Naive thymus-derived CD4-positive, alpha-beta T cell (primary cell): Measurements from ENCODE around the gene TAGLN. TPM values are rescaled to one million over a fixed set of nuclear protein-coding genes. Genes with fewer than 3 reads are reported as not detected.

Source experiments
- ATAC-seq: fragments of 150-1000 bp; cut with Tn5 transposase; 2 replicates; pipeline ENCODE4 v1.10.0; 2021; ENCODE audit warnings: mild to moderate bottlenecking, moderate library complexity
- CTCF ChIA-PET: fragments of 350-600 bp; sonication (Branson Sonifier 250); formaldehyde crosslinking; loops from one replicate; lab custom pipeline; 2021; ENCODE audit warnings: antibody characterized with exemption; lab: Charles Lee
- POLR2A ChIA-PET: fragments of 350-600 bp; sonication (Branson Sonifier 250); formaldehyde crosslinking; loops from one replicate; lab custom pipeline; 2021; ENCODE audit warnings: antibody characterized with exemption, inconsistent platforms; lab: Charles Lee
- DNase-seq, 9 donors: peaks; one replicate each; pipeline versions ENCODE4 v3.0.0 to v3.0.0-alpha.2; 2020 to 2022; ENCODE audit warnings: mixed read lengths in 1 of 9
- H3K27ac ChIP-seq: one replicate; pipeline ENCODE4 v1.7.0; 2013; ENCODE audit warnings: mild to moderate bottlenecking, low read depth, low read length, moderate library complexity
- H3K27me3 ChIP-seq, 2 donors: one replicate each; pipeline ENCODE4 v1.7.0; 2013; ENCODE audit warnings: low read length in 2 of 2, mild to moderate bottlenecking in 2 of 2, moderate library complexity in 2 of 2; ENCODE audit not compliant: control insufficient read depth in 2 of 2, insufficient read depth in 2 of 2
- H3K36me3 ChIP-seq, 3 experiments: 1 replicate in 2 of 3; 2 replicates in 1 of 3; pipeline ENCODE4 v1.7.0; 2013; ENCODE audit warnings: low read length in 3 of 3, mild to moderate bottlenecking in 3 of 3, moderate library complexity in 1 of 3; ENCODE audit not compliant: insufficient read depth in 3 of 3, control insufficient read depth in 2 of 3
- H3K4me1 ChIP-seq, 2 donors: one replicate each; pipeline ENCODE4 v1.7.0; 2013; ENCODE audit warnings: low read length in 2 of 2, mild to moderate bottlenecking in 2 of 2, moderate library complexity in 1 of 2; ENCODE audit not compliant: control insufficient read depth in 2 of 2, insufficient read depth in 2 of 2
- H3K4me3 ChIP-seq: 2 replicates; pipeline ENCODE4 v1.7.0; 2013; ENCODE audit warnings: mild to moderate bottlenecking, low read length
- H3K9me3 ChIP-seq, 3 experiments: 1 replicate in 2 of 3; 2 replicates in 1 of 3; pipeline ENCODE4 v1.7.0; 2013; ENCODE audit warnings: low read length in 3 of 3; ENCODE audit not compliant: control insufficient read depth in 2 of 3
- H3K27ac Mint-ChIP-seq, 9 donors: one replicate each; pipeline ENCODE4 v1.8.0; 2020 to 2022; ENCODE audit warnings: mixed read lengths in 9 of 9, mild to moderate bottlenecking in 8 of 9, moderate library complexity in 5 of 9, inconsistent platforms in 2 of 9
- H3K27me3 Mint-ChIP-seq, 5 donors: one replicate each; pipeline ENCODE4 v1.8.0; 2021 to 2022; ENCODE audit warnings: mixed read lengths in 5 of 5, mild to moderate bottlenecking in 1 of 5
- H3K36me3 Mint-ChIP-seq, 5 donors: one replicate each; pipeline ENCODE4 v1.8.0; 2020 to 2022; ENCODE audit warnings: mixed read lengths in 5 of 5, mild to moderate bottlenecking in 3 of 5, inconsistent platforms in 1 of 5
- H3K4me1 Mint-ChIP-seq, 7 donors: one replicate each; pipeline ENCODE4 v1.8.0; 2020 to 2022; ENCODE audit warnings: mixed read lengths in 7 of 7, mild to moderate bottlenecking in 3 of 7, inconsistent platforms in 1 of 7
- H3K4me3 Mint-ChIP-seq, 10 donors: one replicate each; pipeline ENCODE4 v1.8.0; 2020 to 2022; ENCODE audit warnings: mild to moderate bottlenecking in 10 of 10, mixed read lengths in 10 of 10, moderate library complexity in 6 of 10, inconsistent platforms in 2 of 10
- H3K9me3 Mint-ChIP-seq, 11 donors: one replicate each; pipeline ENCODE4 v1.8.0; 2020 to 2022; ENCODE audit warnings: mixed read lengths in 11 of 11, mild to moderate bottlenecking in 4 of 11, inconsistent platforms in 1 of 11, moderate library complexity in 1 of 11
- intact Hi-C, 2 donors: fragments of 100-400 bp; cut with micrococcal nuclease; formaldehyde crosslinking; loops; one replicate each; pipeline ENCODE4 v1.15.1; 2023
- polyA plus RNA-seq, 2 donors: library from polyadenylated mRNA; unstranded; fragments of 300-500 nt; fragmentation: Illumina TruSeq; gene quantifications; one replicate each; pipeline ENCODE4 v1.2.3, GENCODE V29; 2021
- total RNA-seq, 6 experiments: library from RNA in 5 of 6; stranded (reverse) in 5 of 6; gene quantifications; 1 replicate in 5 of 6; 2 replicates in 1 of 6; pipeline ENCODE4 v1.2.3 and lab custom pipeline; 2021 to 2026

TAGLN gene
- total and polyA plus RNA-seq, 7 experiments from 2014 or later: 0.32 to 28.0 (median 13.7) TPM

DNA sequence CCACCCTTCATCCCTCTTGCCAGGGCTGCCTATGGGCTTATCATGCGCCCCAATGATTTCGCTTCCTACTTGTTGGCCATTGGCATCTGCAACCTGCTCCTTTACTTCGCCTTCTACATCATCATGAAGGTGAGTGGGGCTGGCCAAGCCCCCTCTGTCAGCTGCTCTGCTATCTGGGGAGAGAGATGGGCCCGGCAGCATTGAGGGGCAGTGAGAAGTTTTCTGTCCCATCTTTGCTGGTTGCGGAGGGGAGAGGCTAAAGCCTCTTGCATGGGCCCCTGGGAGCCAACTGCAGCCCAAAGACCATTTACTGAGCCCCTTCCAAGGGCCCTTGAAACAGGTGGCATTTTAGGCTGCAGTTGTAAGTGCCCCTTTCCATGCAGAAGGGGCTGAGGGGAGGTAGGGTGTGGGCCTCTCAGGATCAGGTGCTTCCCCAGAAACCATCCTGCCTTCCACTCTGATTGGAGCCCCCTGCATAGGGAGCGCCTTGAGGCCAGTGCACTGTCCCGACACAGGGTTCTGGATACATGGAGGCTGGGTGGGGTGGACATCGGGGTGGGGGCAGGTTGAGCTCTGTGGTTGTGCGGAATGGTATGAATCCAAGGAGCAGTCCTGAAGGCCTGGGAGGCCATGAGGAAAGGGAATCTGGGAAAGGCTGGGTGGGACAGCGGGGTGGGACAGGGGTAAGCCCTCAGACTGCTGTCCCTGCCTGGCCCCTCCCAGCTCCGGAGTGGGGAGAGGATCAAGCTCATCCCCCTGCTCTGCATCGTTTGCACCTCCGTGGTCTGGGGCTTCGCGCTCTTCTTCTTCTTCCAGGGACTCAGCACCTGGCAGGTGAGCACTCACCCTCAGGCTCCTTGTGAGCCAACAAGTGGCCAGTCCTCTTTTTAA lies 5.8 kb upstream of the TAGLN start:
- ChIA-PET CTCF (no interaction called here), POLR2A (interaction anchor here (0.6 to 1.5 kb wide), 2 partner anchors 14 to 660 kb away, joined by 3 to 4 read pairs; no protein-coding TSS in a partner anchor)
- no peaks in the 10 kb centered on the region for H3K9me3 Mint-ChIP-seq
- no peaks in the 10 kb centered on the region for H3K27me3 Mint-ChIP-seq
- Histone ChIP-seq H3K27ac (no peak overlapping the region), H3K27me3 (no peaks in the 10 kb centered on the region), H3K4me1 (no peaks in the 10 kb centered on the region), H3K36me3 (peaks cover 0 to 47% (median 3%) of the 10 kb centered on the region in 3 experiments), H3K4me3 (no peak overlapping the region), H3K9me3 (no peaks in the 10 kb centered on the region)
- intact Hi-C loops: no loop called here
- DNase-seq: no peak
- peak overlapping the region in 7 of 9 donors; percentile 32 to 74 (median 55) for H3K27ac Mint-ChIP-seq
- H3K36me3 Mint-ChIP-seq: peaks cover 0 to 4% (median 0%) of the 10 kb centered on the region in 5 donors
- peaks cover 3 to 12% (median 9%) of the 10 kb centered on the region in 7 donors for H3K4me1 Mint-ChIP-seq
- no peak for ATAC-seq
- no peak overlapping the region for H3K4me3 Mint-ChIP-seq

DNA sequence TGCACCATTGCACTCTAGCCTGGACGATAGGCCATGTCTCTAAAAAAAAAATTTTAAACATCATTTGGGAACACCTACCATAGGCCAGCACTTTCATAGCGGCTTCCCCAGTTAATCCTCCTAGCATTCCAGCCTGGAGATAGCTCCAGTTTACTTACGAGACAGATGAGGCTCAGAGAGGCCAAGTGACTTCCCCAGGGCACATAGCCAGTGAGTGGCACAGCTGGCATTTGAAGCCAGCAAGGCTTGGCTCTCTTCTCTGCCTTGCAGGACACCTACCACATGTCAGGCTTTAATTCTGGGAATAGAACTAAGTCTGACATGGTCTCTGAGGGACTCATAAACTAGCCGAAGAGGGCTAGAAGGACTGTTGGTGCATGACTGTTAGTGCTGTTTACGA lies 4.9 kb upstream of the TAGLN start:
- H3K36me3 ChIP-seq: peaks cover 0 to 40% (median 0%) of the 10 kb centered on the region in 3 experiments
- peaks cover 0 to 4% (median 0%) of the 10 kb centered on the region in 5 donors for H3K36me3 Mint-ChIP-seq
- POLR2A ChIA-PET: interaction anchor here (1.5 kb wide), 1 partner anchor 15 kb away, joined by 3 read pairs; no protein-coding TSS in a partner anchor
- DNase-seq (no peak), ATAC-seq (no peak)
- CTCF ChIA-PET: interaction anchor here (0.6 kb wide), 1 partner anchor 16 kb away, joined by 5 read pairs; the partner anchor contains the start of gene SIDT2
- no peak overlapping the region for H3K27ac ChIP-seq
- no peaks in the 10 kb centered on the region for H3K27me3 Mint-ChIP-seq
- intact Hi-C loops: no loop called here
- H3K9me3 Mint-ChIP-seq: no peaks in the 10 kb centered on the region
- no peaks in the 10 kb centered on the region for H3K27me3 ChIP-seq
- no peaks in the 10 kb centered on the region for H3K9me3 ChIP-seq
- no peak overlapping the region for H3K4me3 ChIP-seq
- no peaks in the 10 kb centered on the region for H3K4me1 ChIP-seq
- H3K4me3 Mint-ChIP-seq: no peak overlapping the region
- peaks cover 3 to 13% (median 10%) of the 10 kb centered on the region in 7 donors for H3K4me1 Mint-ChIP-seq
- H3K27ac Mint-ChIP-seq: peak overlapping the region in 3 of 9 donors; percentile 21 to 32 (median 28)

DNA sequence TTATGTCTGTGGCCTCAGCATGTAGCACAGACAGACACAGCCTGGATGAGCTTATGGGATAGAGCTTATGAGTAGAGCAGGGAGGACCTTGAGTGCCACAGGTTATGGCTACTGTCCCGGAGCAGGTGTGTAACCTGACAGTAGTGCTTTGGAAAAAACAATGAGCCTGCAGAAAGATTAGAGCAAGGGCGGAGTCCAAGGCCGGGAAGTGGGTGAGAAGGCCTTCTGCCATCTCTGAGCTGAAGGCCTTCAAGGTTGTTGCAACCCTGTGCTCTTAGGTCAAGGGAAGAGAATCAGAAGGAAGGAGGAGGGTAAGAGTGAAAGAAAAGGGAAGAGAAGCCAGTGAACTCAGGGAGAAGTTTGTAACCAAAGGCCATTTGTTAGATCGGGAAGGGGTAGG lies 3.9 kb upstream of the TAGLN start:
- ATAC-seq: no peak

DNA sequence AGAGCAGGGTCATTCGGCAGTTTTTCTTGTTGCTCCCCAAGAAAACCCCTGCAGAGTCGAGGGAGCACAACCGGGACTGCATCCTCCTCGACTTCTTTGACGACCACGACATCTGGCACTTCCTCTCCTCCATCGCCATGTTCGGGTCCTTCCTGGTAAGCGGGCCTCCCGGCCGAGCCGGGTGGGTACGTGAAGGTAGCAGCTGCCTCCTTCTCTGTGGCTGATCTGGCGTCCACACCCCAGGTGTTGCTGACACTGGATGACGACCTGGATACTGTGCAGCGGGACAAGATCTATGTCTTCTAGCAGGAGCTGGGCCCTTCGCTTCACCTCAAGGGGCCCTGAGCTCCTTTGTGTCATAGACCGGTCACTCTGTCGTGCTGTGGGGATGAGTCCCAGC lies 3.4 kb upstream of the TAGLN start:
- Mint-ChIP-seq H3K9me3 (no peaks in the 10 kb centered on the region), H3K27me3 (no peaks in the 10 kb centered on the region), H3K27ac (peak overlapping the region in 5 of 9 donors; percentile 65 to 84 (median 70)), H3K36me3 (peaks cover 0 to 4% (median 0%) of the 10 kb centered on the region in 5 donors), H3K4me3 (no peak overlapping the region), H3K4me1 (peaks cover 3 to 13% (median 10%) of the 10 kb centered on the region in 7 donors)
- Histone ChIP-seq H3K9me3 (no peaks in the 10 kb centered on the region), H3K27ac (no peak overlapping the region), H3K36me3 (peaks cover 0 to 38% (median 0%) of the 10 kb centered on the region in 3 experiments), H3K27me3 (no peaks in the 10 kb centered on the region), H3K4me1 (no peaks in the 10 kb centered on the region), H3K4me3 (no peak overlapping the region)
- POLR2A ChIA-PET: no interaction called here
- ATAC-seq (no peak), DNase-seq (no peak)
- CTCF ChIA-PET: no interaction called here
- intact Hi-C loops: loop anchor here in 1 of 2 donors (2.0 kb wide), 1 partner anchor 17 kb away; the partner anchor contains the start of gene SIDT2

More for the DNA sequence above, 3.9 kb upstream of the TAGLN start:
- DNase-seq: no peak
- Histone ChIP-seq H3K36me3 (peaks cover 0 to 38% (median 0%) of the 10 kb centered on the region in 3 experiments), H3K27me3 (no peaks in the 10 kb centered on the region), H3K4me1 (no peaks in the 10 kb centered on the region), H3K9me3 (no peaks in the 10 kb centered on the region), H3K4me3 (no peak overlapping the region), H3K27ac (no peak overlapping the region)
- peaks cover 0 to 4% (median 0%) of the 10 kb centered on the region in 5 donors for H3K36me3 Mint-ChIP-seq
- CTCF ChIA-PET: no interaction called here
- no peaks in the 10 kb centered on the region for H3K27me3 Mint-ChIP-seq
- POLR2A ChIA-PET: no interaction called here
- H3K9me3 Mint-ChIP-seq: no peaks in the 10 kb centered on the region
- H3K4me3 Mint-ChIP-seq: no peak overlapping the region
- intact Hi-C loops: no loop called here
- H3K4me1 Mint-ChIP-seq: peaks cover 3 to 13% (median 10%) of the 10 kb centered on the region in 7 donors
- H3K27ac Mint-ChIP-seq: peak overlapping the region in 7 of 9 donors; percentile 16 to 70 (median 59)

DNA sequence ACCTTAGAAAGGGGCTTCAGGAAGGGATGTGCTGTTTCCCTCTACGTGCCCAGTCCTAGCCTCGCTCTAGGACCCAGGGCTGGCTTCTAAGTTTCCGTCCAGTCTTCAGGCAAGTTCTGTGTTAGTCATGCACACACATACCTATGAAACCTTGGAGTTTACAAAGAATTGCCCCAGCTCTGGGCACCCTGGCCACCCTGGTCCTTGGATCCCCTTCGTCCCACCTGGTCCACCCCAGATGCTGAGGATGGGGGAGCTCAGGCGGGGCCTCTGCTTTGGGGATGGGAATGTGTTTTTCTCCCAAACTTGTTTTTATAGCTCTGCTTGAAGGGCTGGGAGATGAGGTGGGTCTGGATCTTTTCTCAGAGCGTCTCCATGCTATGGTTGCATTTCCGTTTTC lies 2.2 kb upstream of the TAGLN start:
- H3K4me1 Mint-ChIP-seq: peaks cover 3 to 13% (median 6%) of the 10 kb centered on the region in 7 donors
- Histone ChIP-seq H3K36me3 (peaks cover 0 to 39% (median 0%) of the 10 kb centered on the region in 3 experiments), H3K9me3 (no peaks in the 10 kb centered on the region), H3K27ac (no peak overlapping the region), H3K4me1 (no peaks in the 10 kb centered on the region), H3K27me3 (no peaks in the 10 kb centered on the region), H3K4me3 (no peak overlapping the region)
- H3K36me3 Mint-ChIP-seq: peaks cover 0 to 4% (median 0%) of the 10 kb centered on the region in 5 donors
- CTCF ChIA-PET: no interaction called here
- H3K27me3 Mint-ChIP-seq: no peaks in the 10 kb centered on the region
- POLR2A ChIA-PET: interaction anchor here (1.2 kb wide), 1 partner anchor 27 kb away, joined by 4 read pairs; no protein-coding TSS in a partner anchor
- H3K9me3 Mint-ChIP-seq: no peaks in the 10 kb centered on the region
- ATAC-seq (no peak), DNase-seq (no peak)
- no peak overlapping the region for H3K4me3 Mint-ChIP-seq
- intact Hi-C loops: loop anchor here in 1 of 2 donors (2.0 kb wide), 1 partner anchor 18 kb away; the partner anchor contains the start of gene SIDT2
- H3K27ac Mint-ChIP-seq: peak overlapping the region in 2 of 9 donors; percentile 28 to 69

DNA sequence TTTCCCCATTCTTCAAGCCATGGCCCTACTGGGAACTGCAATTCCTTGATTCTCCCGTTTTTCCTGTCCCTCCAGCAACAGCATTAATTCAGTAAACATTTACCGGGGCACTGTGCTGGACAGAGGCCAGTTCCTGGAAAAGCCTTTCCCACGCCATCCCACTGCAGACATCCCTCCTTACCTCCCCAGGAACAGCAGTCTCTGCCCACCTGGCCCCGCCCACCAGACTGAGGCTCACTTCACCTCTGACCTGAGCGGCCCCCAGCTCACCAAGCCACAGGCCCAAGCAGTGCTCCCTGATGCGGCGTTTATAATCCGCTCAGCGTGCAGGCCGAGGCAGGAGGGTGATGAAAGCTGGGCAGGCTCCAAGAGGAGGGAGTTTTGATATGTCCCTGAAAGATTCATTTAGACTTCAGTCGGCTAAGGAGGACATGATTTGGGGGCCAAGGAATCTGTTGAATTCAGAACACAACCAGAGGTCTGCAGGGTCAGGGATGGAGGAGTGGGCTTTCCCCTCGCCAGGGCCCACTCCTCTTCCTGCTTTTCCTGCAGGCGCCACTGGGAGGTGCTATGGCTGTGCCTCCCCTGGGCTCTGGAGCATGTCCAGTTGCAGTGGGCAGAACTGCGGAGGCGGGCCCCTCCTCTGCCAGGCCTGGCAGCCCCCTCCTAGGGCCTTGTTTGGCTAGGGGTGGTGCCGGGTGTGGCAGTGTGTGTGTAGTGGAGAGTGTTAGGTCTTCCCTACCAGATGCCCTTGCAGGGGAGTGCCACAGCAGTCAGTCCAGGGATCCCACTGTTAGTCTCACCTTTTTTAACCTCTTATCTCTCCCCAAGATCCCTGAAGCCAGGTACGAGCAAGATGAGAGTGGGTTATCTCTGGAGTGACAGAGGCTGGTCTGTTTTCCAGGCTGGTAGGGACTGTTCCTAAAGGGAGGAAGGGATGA lies 1.4 kb upstream of the TAGLN start:
- Mint-ChIP-seq H3K9me3 (no peaks in the 10 kb centered on the region), H3K4me1 (peaks cover 3 to 12% (median 5%) of the 10 kb centered on the region in 7 donors), H3K27me3 (no peaks in the 10 kb centered on the region), H3K36me3 (peaks cover 0 to 4% (median 0%) of the 10 kb centered on the region in 5 donors), H3K4me3 (no peak overlapping the region), H3K27ac (peak overlapping the region in 6 of 9 donors; percentile 19 to 77 (median 57))
- no peaks in the 10 kb centered on the region for H3K27me3 ChIP-seq
- intact Hi-C loops: loop anchor here in 1 of 2 donors (2.0 kb wide), 1 partner anchor 19 kb away; the partner anchor contains the start of gene SIDT2
- ATAC-seq: no peak
- no peak for DNase-seq
- peaks cover 0 to 32% (median 0%) of the 10 kb centered on the region in 3 experiments for H3K36me3 ChIP-seq
- ChIA-PET CTCF (no interaction called here), POLR2A (interaction anchor here (1.2 kb wide), 1 partner anchor 26 kb away, joined by 4 read pairs; no protein-coding TSS in a partner anchor)
- no peaks in the 10 kb centered on the region for H3K4me1 ChIP-seq
- H3K27ac ChIP-seq: no peak overlapping the region
- H3K9me3 ChIP-seq: no peaks in the 10 kb centered on the region
- no peak overlapping the region for H3K4me3 ChIP-seq
